Activated CD8-positive, alpha-beta memory T cell treated with anti-CD3 and anti-CD28 coated beads, Interleukin-2, amount 10 ng/mL, durations not matched to agents 7 days and 5 days (primary cell): ENCODE data around the gene CPSF2. TPM values are rescaled to one million over a fixed set of nuclear protein-coding genes. Genes with fewer than 3 reads are reported as not detected.
A peak's percentile ranks its signal among the peaks of the same experiment; 100 is the strongest.

ENCODE experiments used
- ATAC-seq: fragments of 150-1000 bp; cut with Tn5 transposase; one replicate; pipeline ENCODE4 v1.10.0; 2021; ENCODE audit warnings: moderate library complexity
- CTCF ChIA-PET: fragments of 350-600 bp; sonication (Branson Sonifier 250); formaldehyde crosslinking; loops from one replicate; lab custom pipeline; 2021; ENCODE audit warnings: antibody characterized with exemption; lab: Charles Lee
- DNase-seq: peaks from one replicate; pipeline ENCODE4 v3.0.0-alpha.2; 2020
- H3K27ac Mint-ChIP-seq: one replicate; pipeline ENCODE4 v1.8.0; 2021; ENCODE audit warnings: mild to moderate bottlenecking, mixed read lengths
- H3K27me3 Mint-ChIP-seq: one replicate; pipeline ENCODE4 v1.8.0; 2021; ENCODE audit warnings: mixed read lengths
- H3K36me3 Mint-ChIP-seq: one replicate; pipeline ENCODE4 v1.8.0; 2021; ENCODE audit warnings: mild to moderate bottlenecking, mixed read lengths
- H3K4me1 Mint-ChIP-seq: one replicate; pipeline ENCODE4 v1.8.0; 2021; ENCODE audit warnings: mixed read lengths
- H3K4me3 Mint-ChIP-seq: one replicate; pipeline ENCODE4 v1.8.0; 2021; ENCODE audit warnings: mild to moderate bottlenecking, moderate library complexity, mixed read lengths
- H3K9me3 Mint-ChIP-seq: one replicate; pipeline ENCODE4 v1.8.0; 2022; ENCODE audit warnings: low read depth, mixed read lengths
- total RNA-seq, 2 experiments: library from RNA; stranded (reverse); gene quantifications; one replicate each; pipeline ENCODE4 v1.2.3, GENCODE V29; 2021

The CPSF2 gene
- total RNA-seq, result 100 to 1,000 TPM in 1 of 2 experiments, 10 to 100 TPM in 1; 75.5 to 107 TPM

- H3K4me3 Mint-ChIP-seq, result peak within 1 kb of the TSS; percentile 97
- no peaks in the 10 kb centered on the region for H3K9me3 Mint-ChIP-seq
- DNase-seq (peak; percentile 88), ATAC-seq (peak; percentile 93)
- H3K27me3 Mint-ChIP-seq, result no peaks in the 10 kb centered on the region
- H3K36me3 Mint-ChIP-seq, result peaks cover 37% of the 10 kb centered on the region
- CTCF ChIA-PET, result interaction anchor here (0.6 to 8.8 kb wide), 7 partner anchors 9 to 569 kb away, joined by 3 to 145 read pairs (median 4); partner anchors contain the start of genes ATXN3, TC2N and TRIP11
- peaks cover 52% of the 10 kb centered on the region for H3K4me1 Mint-ChIP-seq
- H3K27ac Mint-ChIP-seq, result peak within 1 kb of the TSS; percentile 100
Measured at GRCh38 chr14:92121670-92122350, at the start of gene CPSF2, which contains the start of gene NDUFB1. Gene CPSF2, plus strand, starts transcription at chr14:92121969. Its CDS starts 9,016 bp downstream, at chr14:92130985. Gene NDUFB1, minus strand, starts transcription at chr14:92121706. Its CDS starts 4,069 bp downstream, at chr14:92117637.

- DNase-seq, result no peak
- Mint-ChIP-seq H3K27ac (no peak overlapping the region), H3K36me3 (peaks cover 15% of the 10 kb centered on the region), H3K27me3 (no peaks in the 10 kb centered on the region), H3K4me1 (peaks cover 6% of the 10 kb centered on the region), H3K9me3 (no peaks in the 10 kb centered on the region), H3K4me3 (no peak overlapping the region)
- CTCF ChIA-PET, result interaction anchor here (1.1 kb wide), 1 partner anchor 13 kb away, joined by 4 read pairs; no protein-coding TSS in a partner anchor
- no peak for ATAC-seq
Measured at GRCh38 chr14:92074555-92074954, 47.2 kb upstream of the CPSF2 start.

GRCh38 chr14:92088494-92088893 is 33.3 kb upstream of the CPSF2 start:
- Mint-ChIP-seq H3K27ac (no peak overlapping the region), H3K36me3 (peaks cover 23% of the 10 kb centered on the region), H3K4me1 (no peaks in the 10 kb centered on the region), H3K4me3 (no peak overlapping the region), H3K9me3 (no peaks in the 10 kb centered on the region), H3K27me3 (no peaks in the 10 kb centered on the region)
- CTCF ChIA-PET, result interaction anchor here (1.9 kb wide), 1 partner anchor 10 kb away, joined by 4 read pairs; no protein-coding TSS in a partner anchor
- DNase-seq, result no peak
- no peak for ATAC-seq

GRCh38 chr14:92093320-92093719 is 28.4 kb upstream of the CPSF2 start:
- peak; percentile 43 for DNase-seq
- no peaks in the 10 kb centered on the region for H3K4me1 Mint-ChIP-seq
- peaks cover 11% of the 10 kb centered on the region for H3K36me3 Mint-ChIP-seq
- CTCF ChIA-PET, result interaction anchor here (1.3 kb wide), 1 partner anchor 14 kb away, joined by 3 read pairs; no protein-coding TSS in a partner anchor
- no peaks in the 10 kb centered on the region for H3K27me3 Mint-ChIP-seq
- H3K4me3 Mint-ChIP-seq, result no peak overlapping the region
- no peak overlapping the region for H3K27ac Mint-ChIP-seq
- no peaks in the 10 kb centered on the region for H3K9me3 Mint-ChIP-seq
- no peak for ATAC-seq

- Mint-ChIP-seq H3K27me3 (no peaks in the 10 kb centered on the region), H3K9me3 (no peaks in the 10 kb centered on the region), H3K4me1 (peaks cover 27% of the 10 kb centered on the region), H3K27ac (no peak overlapping the region), H3K4me3 (no peak overlapping the region), H3K36me3 (peaks cover 5% of the 10 kb centered on the region)
- ATAC-seq (no peak), DNase-seq (no peak)
- CTCF ChIA-PET, result interaction anchor here (1.2 kb wide), 1 partner anchor 16 kb away, joined by 3 read pairs; no protein-coding TSS in a partner anchor
Measured at GRCh38 chr14:92099802-92100201, 22.0 kb upstream of the CPSF2 start.

- CTCF ChIA-PET, result interaction anchor here (0.8 kb wide), 1 partner anchor 87 kb away, joined by 3 read pairs; no protein-coding TSS in a partner anchor
- H3K27ac Mint-ChIP-seq, result no peak overlapping the region
- H3K4me1 Mint-ChIP-seq, result peaks cover 43% of the 10 kb centered on the region
- no peaks in the 10 kb centered on the region for H3K9me3 Mint-ChIP-seq
- no peak for ATAC-seq
- H3K4me3 Mint-ChIP-seq, result no peak overlapping the region
- H3K27me3 Mint-ChIP-seq, result no peaks in the 10 kb centered on the region
- H3K36me3 Mint-ChIP-seq, result no peaks in the 10 kb centered on the region
- DNase-seq, result no peak
Measured at GRCh38 chr14:92103363-92103989, 18.3 kb upstream of the CPSF2 start.

- CTCF ChIA-PET, result interaction anchor here (1.1 to 8.2 kb wide), 7 partner anchors 14 to 247 kb away, joined by 3 to 145 read pairs (median 4); partner anchors contain the start of genes CPSF2, NDUFB1 and TRIP11
- H3K4me3 Mint-ChIP-seq, result peak overlapping the region; percentile 91
- ATAC-seq (no peak), DNase-seq (no peak)
- H3K4me1 Mint-ChIP-seq, result peaks cover 38% of the 10 kb centered on the region
- no peaks in the 10 kb centered on the region for H3K9me3 Mint-ChIP-seq
- peak overlapping the region; percentile 89 for H3K27ac Mint-ChIP-seq
- H3K36me3 Mint-ChIP-seq, result no peaks in the 10 kb centered on the region
- H3K27me3 Mint-ChIP-seq, result no peaks in the 10 kb centered on the region
Measured at GRCh38 chr14:92105073-92105892, 16.5 kb upstream of the CPSF2 start.

GRCh38 chr14:92105893-92106142 is 16.0 kb upstream of the CPSF2 start:
- peak overlapping the region; percentile 89 for H3K27ac Mint-ChIP-seq
- H3K4me1 Mint-ChIP-seq, result peaks cover 36% of the 10 kb centered on the region
- H3K9me3 Mint-ChIP-seq, result no peaks in the 10 kb centered on the region
- peak; percentile 3 for ATAC-seq
- H3K27me3 Mint-ChIP-seq, result no peaks in the 10 kb centered on the region
- H3K36me3 Mint-ChIP-seq, result no peaks in the 10 kb centered on the region
- CTCF ChIA-PET, result interaction anchor here (0.8 to 8.2 kb wide), 10 partner anchors 8 to 355 kb away, joined by 3 to 145 read pairs (median 4); partner anchors contain the start of genes CPSF2, NDUFB1 and TRIP11
- peak overlapping the region; percentile 91 for H3K4me3 Mint-ChIP-seq
- peak; percentile 48 for DNase-seq

- peak; percentile 97 for ATAC-seq
- peak; percentile 98 for DNase-seq
- Mint-ChIP-seq H3K4me1 (peaks cover 36% of the 10 kb centered on the region), H3K9me3 (no peaks in the 10 kb centered on the region), H3K27ac (peak within 1 kb of the TSS; percentile 89), H3K36me3 (no peaks in the 10 kb centered on the region), H3K27me3 (no peaks in the 10 kb centered on the region), H3K4me3 (peak within 1 kb of the TSS; percentile 91)
- CTCF ChIA-PET, result interaction anchor here (0.5 to 8.2 kb wide), 20 partner anchors 9 to 689 kb away, joined by 3 to 145 read pairs (median 4); partner anchors contain the start of genes CPSF2, NDUFB1 and TRIP11
Measured at GRCh38 chr14:92106143-92106926, 15.4 kb upstream of the CPSF2 start, which contains the start of gene ATXN3. Gene ATXN3, minus strand, starts transcription at chr14:92106582. Its CDS starts 30 bp downstream, at chr14:92106552.

- no peaks in the 10 kb centered on the region for H3K9me3 Mint-ChIP-seq
- no peak overlapping the region for H3K4me3 Mint-ChIP-seq
- H3K27me3 Mint-ChIP-seq, result no peaks in the 10 kb centered on the region
- peaks cover 23% of the 10 kb centered on the region for H3K4me1 Mint-ChIP-seq
- DNase-seq (no peak), ATAC-seq (no peak)
- H3K27ac Mint-ChIP-seq, result no peak overlapping the region
- CTCF ChIA-PET, result interaction anchor here (1.0 to 8.2 kb wide), 5 partner anchors 10 to 69 kb away, joined by 3 to 145 read pairs (median 4); partner anchors contain the start of genes CPSF2, NDUFB1 and TRIP11
- no peaks in the 10 kb centered on the region for H3K36me3 Mint-ChIP-seq
Measured at GRCh38 chr14:92108345-92109254, 13.2 kb upstream of the CPSF2 start.

- peaks cover 2% of the 10 kb centered on the region for H3K36me3 Mint-ChIP-seq
- CTCF ChIA-PET, result interaction anchor here (1.3 to 8.2 kb wide), 2 partner anchors 10 to 18 kb away, joined by 3 to 145 read pairs; partner anchors contain the start of genes CPSF2 and NDUFB1
- H3K4me3 Mint-ChIP-seq, result no peak overlapping the region
- H3K4me1 Mint-ChIP-seq, result peaks cover 20% of the 10 kb centered on the region
- no peaks in the 10 kb centered on the region for H3K9me3 Mint-ChIP-seq
- H3K27ac Mint-ChIP-seq, result no peak overlapping the region
- DNase-seq (no peak), ATAC-seq (no peak)
- no peaks in the 10 kb centered on the region for H3K27me3 Mint-ChIP-seq
Measured at GRCh38 chr14:92109490-92109889, 12.3 kb upstream of the CPSF2 start.
